ENCODE data around the gene AZIN2.
A peak's percentile ranks its signal among the peaks of the same experiment; 100 is the strongest.
"Not testable (repeated sequence)": the region's sequence is repeated elsewhere in the genome, so short reads cannot be mapped to it uniquely, and the experiment has no call there.

AZIN2 gene

DNA sequence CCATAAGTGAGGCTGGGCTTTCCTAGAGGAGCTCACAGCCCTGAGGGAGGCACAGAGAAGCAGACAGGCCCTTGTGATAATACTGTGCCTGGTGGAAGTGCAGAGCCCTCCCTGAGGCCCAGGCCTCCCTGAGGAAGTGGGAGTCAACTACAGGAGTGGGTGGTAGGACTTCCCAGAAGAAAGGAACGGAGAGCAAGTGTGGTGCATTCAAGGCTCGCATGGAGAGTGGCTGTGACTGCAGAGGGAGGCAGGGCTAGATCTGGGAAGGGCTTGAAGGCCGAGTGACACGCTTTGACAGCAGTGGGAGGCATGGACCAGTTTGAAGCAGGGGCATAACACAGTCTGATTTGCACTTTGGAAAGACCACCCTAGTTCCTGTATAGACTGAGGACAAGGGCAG is 37.3 kb downstream of the AZIN2 start:
- Histone ChIP-seq H3K9me3 (ENCODE audit: low read length) (no peaks in the 10 kb centered on the region), H3K4me3 (ENCODE audit: low read length) (no peak overlapping the region), H3K36me3 (ENCODE audit: insufficient read depth, low read length) (no peaks in the 10 kb centered on the region), H3K27me3 (ENCODE audit: insufficient read depth, low read length) (no peaks in the 10 kb centered on the region), H2AFZ (ENCODE audit: low read depth, low read length) (no peak overlapping the region), H3K4me1 (ENCODE audit: insufficient read depth, low read length) (no peaks in the 10 kb centered on the region)

DNA sequence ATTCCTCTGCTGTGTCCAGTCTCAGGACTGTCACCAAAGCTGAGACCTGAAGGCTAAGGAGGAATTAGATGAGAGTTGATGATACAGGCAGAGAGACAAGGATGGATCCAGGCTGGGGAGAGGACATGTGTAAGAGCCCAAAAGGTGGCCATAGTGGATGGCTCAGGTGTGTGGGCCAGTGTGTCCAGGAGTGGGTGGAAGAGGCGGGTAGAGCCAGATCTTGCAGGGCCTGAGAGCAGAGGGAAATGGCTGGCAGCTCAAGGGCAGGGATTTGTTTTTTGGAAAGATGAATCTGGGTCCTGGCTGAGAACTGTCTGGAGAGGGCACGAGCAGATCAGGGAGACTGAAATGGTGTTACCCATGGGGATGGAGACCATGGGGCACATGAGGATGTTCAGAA is 38.1 kb downstream of the AZIN2 start:
- Histone ChIP-seq H3K27me3 (ENCODE audit: insufficient read depth, low read length) (no peaks in the 10 kb centered on the region), H3K36me3 (ENCODE audit: insufficient read depth, low read length) (no peaks in the 10 kb centered on the region), H3K4me1 (ENCODE audit: insufficient read depth, low read length) (no peaks in the 10 kb centered on the region), H3K9me3 (ENCODE audit: low read length) (no peaks in the 10 kb centered on the region), H2AFZ (ENCODE audit: low read depth, low read length) (no peak overlapping the region), H3K4me3 (ENCODE audit: low read length) (no peak overlapping the region)

DNA sequence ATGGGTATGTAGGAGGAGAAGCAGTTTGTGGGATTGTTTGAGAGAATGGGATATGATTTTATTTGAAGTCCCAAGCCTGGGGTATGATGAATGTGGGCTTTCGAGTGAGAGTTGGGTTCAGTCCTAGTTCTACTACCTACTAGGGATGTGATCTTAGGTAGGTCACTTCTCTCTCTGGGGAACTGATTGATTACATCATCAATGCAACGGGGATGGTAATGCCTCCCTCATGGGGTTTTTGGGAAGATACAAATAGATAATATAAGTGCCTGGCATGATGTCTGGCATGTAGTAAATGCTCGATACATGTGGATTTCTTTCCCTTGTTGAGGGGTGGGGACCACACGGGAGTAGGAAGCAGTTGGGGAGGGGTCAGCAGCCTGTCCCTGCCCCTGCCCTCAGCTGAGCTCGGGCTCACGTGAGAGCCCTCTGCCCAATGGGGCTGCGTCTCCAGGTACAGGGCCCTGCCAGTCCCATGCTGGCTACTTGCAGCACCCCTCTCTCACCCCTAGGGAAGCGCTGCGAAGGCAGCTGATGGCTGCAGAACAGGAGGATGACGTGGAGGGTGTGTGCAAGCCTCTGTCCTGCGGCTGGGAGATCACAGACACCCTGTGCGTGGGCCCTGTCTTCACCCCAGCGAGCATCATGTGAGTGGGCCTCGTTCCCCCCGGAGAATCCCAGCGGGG is 38.7 kb downstream of the AZIN2 start:
- no peak overlapping the region for H3K4me3 ChIP-seq (ENCODE audit: low read length)
- no peaks in the 10 kb centered on the region for H3K4me1 ChIP-seq (ENCODE audit: insufficient read depth, low read length)

DNA sequence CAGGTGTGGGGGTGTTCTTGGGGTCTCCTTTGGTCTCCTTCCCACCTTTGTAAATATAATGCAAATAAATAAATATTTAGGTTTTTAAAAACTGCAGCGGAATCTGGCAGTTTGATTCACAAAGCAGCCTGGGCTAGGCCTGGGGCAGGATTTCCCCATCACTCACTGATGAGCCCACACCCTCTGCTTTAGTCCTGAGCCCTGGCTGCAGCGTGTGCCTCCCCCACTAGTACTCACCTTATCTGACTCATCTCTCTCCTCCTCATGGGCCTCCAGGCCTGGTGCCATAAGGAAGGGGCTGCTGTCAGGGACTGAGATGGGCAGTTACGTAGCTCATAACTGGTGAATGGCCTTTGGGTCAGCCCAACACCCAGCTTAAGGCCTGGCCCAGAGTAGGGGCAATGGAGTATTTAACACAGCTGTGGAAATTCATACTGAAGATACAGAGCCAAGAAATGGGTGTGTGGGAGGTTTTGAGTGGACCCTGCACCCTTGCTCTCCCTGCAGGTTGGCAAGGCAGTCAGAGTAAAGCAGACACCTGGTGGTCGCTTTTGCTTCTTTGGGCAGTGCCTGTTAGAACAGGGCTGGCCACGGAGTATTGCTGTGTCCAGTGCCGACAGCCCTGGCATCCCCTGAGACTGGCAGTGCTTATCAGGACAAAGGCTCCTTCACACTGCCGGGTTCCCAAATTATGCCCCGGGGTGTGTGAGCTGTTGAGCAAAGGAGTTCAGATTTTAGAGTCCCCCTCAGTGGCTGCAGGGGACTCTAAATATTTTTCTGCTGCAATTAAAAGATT is 39.7 kb downstream of the AZIN2 start:
- Histone ChIP-seq H3K4me3 (ENCODE audit: low read length) (no peak overlapping the region), H3K9me3 (ENCODE audit: low read length) (no peaks in the 10 kb centered on the region), H3K4me1 (ENCODE audit: insufficient read depth, low read length) (no peaks in the 10 kb centered on the region), H2AFZ (ENCODE audit: low read depth, low read length) (no peak overlapping the region), H3K27me3 (ENCODE audit: insufficient read depth, low read length) (no peaks in the 10 kb centered on the region), H3K36me3 (ENCODE audit: insufficient read depth, low read length) (no peaks in the 10 kb centered on the region)

More for the DNA sequence above, 38.7 kb downstream of the AZIN2 start:
- Histone ChIP-seq H3K27me3 (ENCODE audit: insufficient read depth, low read length) (no peaks in the 10 kb centered on the region), H3K9me3 (ENCODE audit: low read length) (no peaks in the 10 kb centered on the region), H3K36me3 (ENCODE audit: insufficient read depth, low read length) (no peaks in the 10 kb centered on the region), H2AFZ (ENCODE audit: low read depth, low read length) (no peak overlapping the region)

DNA sequence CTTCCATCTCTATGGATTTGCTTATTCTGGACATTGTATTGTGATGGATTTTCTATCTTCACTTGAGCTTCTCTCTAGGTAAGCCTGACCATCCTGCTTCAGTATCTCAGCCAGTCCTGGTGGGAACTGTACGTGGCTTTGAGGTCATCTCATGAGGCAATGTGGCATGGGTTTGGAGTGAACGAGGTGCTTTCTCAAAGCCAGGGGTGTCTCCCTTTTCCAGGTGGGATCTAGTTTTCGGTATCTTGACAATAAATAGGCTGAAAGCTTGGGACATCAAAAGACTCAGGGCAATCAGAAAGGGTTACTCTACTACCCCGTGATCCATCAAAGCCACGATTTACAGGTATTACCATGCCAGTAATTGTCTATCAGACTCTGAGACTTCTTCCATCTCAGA is 40.8 kb downstream of the AZIN2 start:
- H3K9me3 ChIP-seq (ENCODE audit: low read length) = no peaks in the 10 kb centered on the region
- H3K4me1 ChIP-seq (ENCODE audit: insufficient read depth, low read length) = peaks cover 5% of the 10 kb centered on the region
- H2AFZ ChIP-seq (ENCODE audit: low read depth, low read length) = no peak overlapping the region
- no peaks in the 10 kb centered on the region for H3K36me3 ChIP-seq (ENCODE audit: insufficient read depth, low read length)
- no peak overlapping the region for H3K4me3 ChIP-seq (ENCODE audit: low read length)
- no peaks in the 10 kb centered on the region for H3K27me3 ChIP-seq (ENCODE audit: insufficient read depth, low read length)

DNA sequence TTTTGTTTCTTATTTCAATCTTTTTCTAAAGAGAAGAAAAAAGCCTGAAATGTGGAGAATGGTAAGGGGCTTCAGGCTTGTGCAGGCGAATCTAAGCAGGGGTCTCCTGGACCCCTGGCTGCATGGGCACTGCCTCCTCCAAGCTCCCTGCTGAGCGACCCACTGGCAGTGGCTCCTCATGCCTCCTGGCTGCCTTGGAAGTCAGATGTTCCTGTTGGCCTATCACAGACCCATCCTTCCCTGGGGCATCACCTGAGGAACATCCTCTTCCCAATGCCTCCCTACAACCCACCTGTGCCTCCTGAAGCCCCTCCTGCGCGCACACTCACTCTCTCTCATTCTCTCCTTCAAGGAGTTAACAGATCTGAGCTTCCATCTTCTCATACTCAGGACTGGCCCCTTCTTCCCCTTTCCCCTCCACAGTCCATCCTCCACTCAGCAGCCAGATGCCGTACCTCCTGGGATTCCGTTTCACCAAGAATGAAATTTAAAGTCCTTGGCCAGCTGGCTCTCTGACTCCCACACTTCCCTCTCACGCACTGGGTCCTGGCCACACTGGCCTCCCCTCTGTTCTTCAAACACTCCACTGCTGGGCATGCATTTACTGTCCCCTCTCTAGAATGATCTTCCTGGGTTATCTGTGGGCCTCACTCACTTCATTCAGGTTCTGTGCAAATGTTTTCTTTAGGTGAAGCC is 41.7 kb downstream of the AZIN2 start:
- H3K27me3 ChIP-seq (ENCODE audit: insufficient read depth, low read length) = no peaks in the 10 kb centered on the region
- H3K4me3 ChIP-seq (ENCODE audit: low read length) = no peak overlapping the region
- H2AFZ ChIP-seq (ENCODE audit: low read depth, low read length) = no peak overlapping the region
- peaks cover 8% of the 10 kb centered on the region for H3K4me1 ChIP-seq (ENCODE audit: insufficient read depth, low read length)
- no peaks in the 10 kb centered on the region for H3K9me3 ChIP-seq (ENCODE audit: low read length)
- H3K36me3 ChIP-seq (ENCODE audit: insufficient read depth, low read length) = no peaks in the 10 kb centered on the region

DNA sequence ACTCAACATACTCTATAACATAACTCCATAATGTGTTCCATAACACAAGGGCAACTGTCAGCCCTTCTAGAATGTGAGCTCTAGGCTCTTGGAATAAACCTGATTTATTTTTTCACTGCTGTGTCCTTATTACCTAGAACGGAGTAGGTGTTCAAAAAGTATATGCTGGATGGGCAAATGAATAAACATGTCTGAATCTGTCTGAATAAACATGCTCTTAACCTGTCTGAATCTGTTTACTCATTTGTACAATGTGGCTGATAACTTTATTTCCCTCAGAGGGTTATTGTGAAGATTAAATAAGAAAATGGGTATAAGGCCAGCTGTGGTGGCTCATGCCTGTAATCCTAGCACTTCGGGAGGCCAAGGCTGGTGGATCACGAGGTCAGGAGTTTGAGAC is 42.3 kb downstream of the AZIN2 start:
- Histone ChIP-seq H3K4me1 (ENCODE audit: insufficient read depth, low read length) (peaks cover 9% of the 10 kb centered on the region), H3K9me3 (ENCODE audit: low read length) (no peaks in the 10 kb centered on the region)

DNA sequence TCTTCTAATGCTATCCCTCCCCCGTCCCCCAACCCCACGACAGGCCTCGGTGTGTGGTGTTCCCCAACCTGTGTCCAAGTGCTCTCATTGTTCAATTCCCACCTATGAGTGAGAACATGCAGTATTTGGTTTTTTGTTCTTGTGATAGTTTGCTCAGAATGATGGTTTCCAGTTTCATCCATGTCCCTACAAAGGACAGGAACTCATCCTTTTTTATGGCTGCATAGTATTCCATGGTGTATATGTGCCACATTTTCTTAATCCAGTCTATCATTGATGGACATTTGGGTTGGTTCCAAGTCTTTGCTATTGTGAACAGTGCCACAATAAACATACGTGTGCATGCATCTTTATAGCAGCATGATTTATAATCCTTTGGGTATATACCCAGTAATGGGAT is 43.7 kb downstream of the AZIN2 start:
- not testable (repeated sequence) for H3K9me3 ChIP-seq (ENCODE audit: low read length); H3K36me3 ChIP-seq (ENCODE audit: insufficient read depth, low read length); H3K4me1 ChIP-seq (ENCODE audit: insufficient read depth, low read length); H3K27me3 ChIP-seq (ENCODE audit: insufficient read depth, low read length); H3K4me3 ChIP-seq (ENCODE audit: low read length); H2AFZ ChIP-seq (ENCODE audit: low read depth, low read length)

More for the DNA sequence above, 42.3 kb downstream of the AZIN2 start:
- Histone ChIP-seq H3K27me3 (ENCODE audit: insufficient read depth, low read length) (no peaks in the 10 kb centered on the region), H3K4me3 (ENCODE audit: low read length) (no peak overlapping the region), H2AFZ (ENCODE audit: low read depth, low read length) (no peak overlapping the region), H3K36me3 (ENCODE audit: insufficient read depth, low read length) (no peaks in the 10 kb centered on the region)

DNA sequence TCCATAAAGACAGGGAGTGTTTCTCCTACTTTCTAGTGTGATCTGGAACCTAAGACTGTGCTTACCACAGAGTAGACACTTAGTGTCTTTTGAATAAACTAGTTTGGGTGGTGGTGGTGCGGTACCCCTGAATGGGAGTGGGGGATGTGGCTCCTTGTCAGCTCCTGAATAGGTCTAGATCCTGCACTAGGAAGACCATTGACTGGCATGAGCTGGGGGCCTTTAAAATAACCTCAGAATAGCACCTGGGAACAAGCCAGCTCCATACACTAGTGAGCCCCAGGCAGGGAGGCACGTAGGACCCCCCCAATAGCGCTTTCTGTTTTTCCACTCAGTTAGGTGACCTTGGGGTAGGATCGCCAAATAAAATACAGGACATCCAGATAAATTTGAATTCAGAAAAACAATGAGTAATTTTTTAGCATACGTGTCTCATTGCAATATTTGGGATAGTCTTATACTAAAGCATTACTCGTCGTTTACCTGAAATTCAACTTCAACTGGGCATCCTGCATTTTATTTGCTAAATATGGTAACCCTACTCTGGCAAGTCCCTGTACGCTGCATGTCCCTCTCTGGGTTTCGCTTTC is 45.6 kb downstream of the AZIN2 start:
- no peaks in the 10 kb centered on the region for H3K36me3 ChIP-seq (ENCODE audit: insufficient read depth, low read length)
- no peaks in the 10 kb centered on the region for H3K9me3 ChIP-seq (ENCODE audit: low read length)
- no peak overlapping the region for H2AFZ ChIP-seq (ENCODE audit: low read depth, low read length)
- peaks cover 9% of the 10 kb centered on the region for H3K4me1 ChIP-seq (ENCODE audit: insufficient read depth, low read length)
- H3K27me3 ChIP-seq (ENCODE audit: insufficient read depth, low read length) = no peaks in the 10 kb centered on the region
- peak overlapping the region; percentile 70 for H3K4me3 ChIP-seq (ENCODE audit: low read length)

DNA sequence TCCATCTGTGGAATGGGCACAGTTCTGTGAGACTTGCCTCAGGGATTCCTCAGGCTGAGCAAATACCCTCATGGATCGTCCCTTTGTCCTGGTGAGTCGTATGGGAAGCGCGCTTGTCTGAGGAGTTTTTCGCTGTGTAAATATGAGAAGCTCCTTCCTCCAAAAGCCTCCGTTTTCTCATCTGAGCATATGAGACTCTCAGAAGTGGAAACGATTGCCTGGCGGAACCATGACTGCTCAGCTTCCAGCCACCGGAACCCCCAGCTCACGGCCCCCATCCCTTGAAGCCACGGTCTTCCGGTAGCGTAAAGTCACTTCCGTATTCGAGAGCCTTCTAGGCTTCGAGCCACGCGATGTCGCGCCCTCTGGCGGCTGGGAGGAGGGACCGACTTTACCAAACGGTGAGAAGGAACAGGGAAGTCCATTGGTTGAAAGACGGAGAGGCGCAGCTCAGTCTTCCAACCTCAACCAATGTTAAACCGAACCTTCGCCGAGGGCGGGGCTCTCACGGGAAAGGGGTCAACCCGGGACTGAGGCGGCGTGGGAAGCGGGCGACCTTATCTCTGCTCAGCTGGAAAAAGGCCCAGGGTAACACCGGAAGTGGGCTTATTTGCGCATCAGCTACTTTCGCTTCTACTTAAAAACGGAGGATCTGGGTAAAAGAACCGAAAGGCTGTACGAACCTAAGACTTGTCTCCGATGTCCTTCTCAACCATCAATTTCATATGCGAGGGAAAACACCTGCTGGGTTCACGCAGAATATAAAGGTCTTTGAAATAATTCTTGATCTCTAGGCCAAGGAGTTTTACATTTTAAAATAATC is 46.3 kb downstream of the AZIN2 start:
- H3K4me3 ChIP-seq (ENCODE audit: low read length) = peak overlapping the region; percentile 70
- H3K27me3 ChIP-seq (ENCODE audit: insufficient read depth, low read length) = no peaks in the 10 kb centered on the region

DNA sequence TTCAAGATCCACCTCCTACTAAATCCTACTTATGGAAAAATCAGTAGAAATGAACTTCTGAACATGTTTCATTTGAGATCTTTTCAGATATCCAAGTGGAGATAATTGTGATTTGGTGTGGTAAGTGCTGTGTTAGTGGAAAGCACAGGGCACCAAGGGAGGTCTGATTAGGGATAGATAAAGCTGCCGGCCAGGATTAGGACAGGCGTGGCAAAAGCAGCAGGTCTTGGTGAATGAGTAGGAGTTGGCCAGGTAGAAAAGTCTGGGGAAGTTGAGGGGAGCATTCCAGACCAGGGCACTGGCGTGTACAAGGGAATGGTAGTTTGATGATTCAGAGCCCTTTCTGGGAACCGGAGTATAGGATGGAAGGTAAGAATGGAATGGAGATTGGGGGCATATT is 47.8 kb downstream of the AZIN2 start:
- no peak overlapping the region for H2AFZ ChIP-seq (ENCODE audit: low read depth, low read length)
- H3K4me1 ChIP-seq (ENCODE audit: insufficient read depth, low read length) = peaks cover 9% of the 10 kb centered on the region
- no peak overlapping the region for H3K4me3 ChIP-seq (ENCODE audit: low read length)
- no peaks in the 10 kb centered on the region for H3K36me3 ChIP-seq (ENCODE audit: insufficient read depth, low read length)
- H3K9me3 ChIP-seq (ENCODE audit: low read length) = peaks cover 2% of the 10 kb centered on the region
- no peaks in the 10 kb centered on the region for H3K27me3 ChIP-seq (ENCODE audit: insufficient read depth, low read length)

More for the DNA sequence above, 46.3 kb downstream of the AZIN2 start:
- Histone ChIP-seq H3K36me3 (ENCODE audit: insufficient read depth, low read length) (no peaks in the 10 kb centered on the region), H2AFZ (ENCODE audit: low read depth, low read length) (peak overlapping the region; percentile 58), H3K9me3 (ENCODE audit: low read length) (no peaks in the 10 kb centered on the region), H3K4me1 (ENCODE audit: insufficient read depth, low read length) (peaks cover 9% of the 10 kb centered on the region)

DNA sequence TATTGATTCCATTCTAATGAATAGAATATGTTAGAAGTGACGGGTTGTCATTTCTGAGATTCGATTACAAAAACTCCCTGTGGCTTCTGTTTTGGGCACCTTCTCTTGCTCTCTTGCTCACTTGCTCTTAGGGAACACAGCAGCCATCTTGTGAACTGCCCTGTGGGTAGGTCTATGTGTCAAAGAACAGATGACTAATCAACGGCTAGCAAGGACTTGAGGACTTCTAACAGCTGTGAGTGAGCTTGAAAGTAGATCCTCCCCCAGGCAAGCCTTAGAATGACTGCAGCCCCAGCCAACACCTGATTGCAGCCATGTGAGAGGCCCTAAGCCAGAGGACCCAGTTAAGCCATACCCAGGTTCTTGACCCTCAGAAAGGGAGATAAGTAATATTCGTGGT is 49.3 kb downstream of the AZIN2 start:
- H3K9me3 ChIP-seq (ENCODE audit: low read length) = peaks cover 2% of the 10 kb centered on the region
- H2AFZ ChIP-seq (ENCODE audit: low read depth, low read length) = no peak overlapping the region
- H3K27me3 ChIP-seq (ENCODE audit: insufficient read depth, low read length) = no peaks in the 10 kb centered on the region
- no peaks in the 10 kb centered on the region for H3K36me3 ChIP-seq (ENCODE audit: insufficient read depth, low read length)
- peaks cover 9% of the 10 kb centered on the region for H3K4me1 ChIP-seq (ENCODE audit: insufficient read depth, low read length)
- H3K4me3 ChIP-seq (ENCODE audit: low read length) = no peak overlapping the region
